NCI-H2196 treated with DMSO at 0.1 percent for 48 hours (cell line): ENCODE measurements around the gene SPTB.

ENCODE experiments used
- DNase-seq: peaks from one replicate; lab custom pipeline; 2025; ENCODE audit not compliant: unreplicated experiment; lab: John Stamatoyannopoulos, UW

SPTB gene

DNA sequence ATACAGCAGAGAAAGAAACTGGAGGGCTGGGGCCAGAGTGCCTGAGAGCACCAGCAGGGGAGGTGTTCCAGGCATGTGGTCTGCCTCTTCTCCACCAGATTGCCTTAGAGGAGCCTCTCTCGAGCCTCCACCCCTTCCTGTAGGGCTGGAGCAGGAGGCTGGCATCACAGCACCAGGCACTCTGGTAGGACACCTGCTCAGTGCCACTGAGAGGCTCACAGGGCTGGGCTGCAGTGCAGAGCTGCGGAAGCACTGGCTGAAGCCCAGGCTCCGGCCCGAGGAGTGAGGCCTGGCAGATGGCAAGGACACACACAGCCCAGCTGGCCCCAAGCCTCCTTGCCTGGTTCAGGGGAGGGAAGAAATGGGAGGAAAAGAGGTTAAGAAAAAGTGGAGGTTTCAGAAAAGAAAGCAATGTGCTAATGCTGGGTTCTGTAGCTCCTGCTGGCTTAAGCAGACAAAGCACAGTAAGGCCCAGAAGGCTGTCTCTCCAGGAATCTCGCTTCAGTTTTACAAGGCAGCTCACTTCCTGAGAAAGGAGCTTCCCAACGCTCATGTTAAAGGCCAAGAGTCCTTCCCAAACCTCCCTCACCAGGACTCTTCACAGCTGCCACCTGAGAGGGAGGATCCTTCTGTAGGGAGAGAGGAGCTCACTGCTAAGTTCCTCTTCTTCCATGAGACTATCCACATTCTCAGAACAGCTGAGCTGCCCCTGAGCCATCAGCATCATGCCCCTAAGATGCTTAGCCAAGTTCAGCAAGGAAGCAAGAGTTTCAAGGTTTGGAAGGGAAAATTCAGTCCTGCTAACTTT is 23.8 kb downstream of the SPTB start:
- peak; percentile 65 for DNase-seq

DNA sequence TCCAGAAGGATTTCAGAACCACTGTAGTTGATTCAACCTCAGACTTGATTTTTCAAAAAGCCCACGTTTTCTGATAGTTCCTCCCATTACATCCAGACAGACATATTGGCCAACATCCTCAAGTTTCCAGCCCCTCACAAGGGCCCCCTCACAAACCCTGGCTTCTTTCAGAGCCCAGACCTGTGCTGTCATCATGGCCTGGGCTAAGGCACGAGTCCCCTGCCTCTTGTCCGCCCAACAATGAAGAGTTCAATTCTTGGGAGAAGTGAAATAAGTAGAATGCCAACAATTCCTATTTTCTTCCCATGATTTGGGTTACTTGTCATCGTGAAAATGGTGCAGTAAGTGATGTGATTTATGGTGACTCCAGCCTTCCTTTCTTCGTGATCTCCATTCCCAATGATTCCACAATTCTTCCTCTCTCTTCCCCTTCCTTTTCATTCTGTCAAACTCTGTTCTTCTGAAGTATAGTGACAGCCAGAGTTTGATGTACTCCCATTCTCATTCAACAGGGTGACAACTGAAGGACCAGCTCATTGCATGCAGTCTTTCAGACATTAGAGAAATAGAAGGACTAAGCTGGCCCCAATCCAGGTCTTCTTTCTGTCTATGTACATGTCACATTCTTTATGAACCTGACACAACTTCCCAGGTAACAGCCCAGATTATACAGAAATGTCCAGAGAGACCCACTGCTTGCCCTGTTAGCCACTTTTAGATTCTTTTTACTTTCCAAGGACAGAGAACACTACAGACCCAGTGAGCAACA is 29.2 kb downstream of the SPTB start:
- no peak for DNase-seq

DNA sequence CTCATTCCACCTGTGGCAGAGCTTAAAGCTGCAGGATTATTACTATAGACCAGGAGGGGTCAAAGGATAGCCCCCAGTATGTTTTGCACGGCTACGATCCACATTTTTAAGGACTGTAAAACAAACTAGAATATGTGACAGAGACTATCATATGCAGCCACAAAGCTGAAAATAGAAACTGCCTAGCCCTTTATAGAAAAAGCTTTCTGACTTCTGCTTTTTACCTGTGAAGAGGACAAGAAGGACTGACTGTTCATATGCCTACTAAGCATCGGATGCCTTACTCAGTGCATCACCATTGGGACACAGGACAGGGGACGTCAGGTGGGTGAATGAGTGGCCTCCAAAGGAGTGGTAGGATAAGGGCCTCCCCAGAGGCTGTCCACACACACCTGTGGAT is 29.8 kb downstream of the SPTB start:
- DNase-seq, result no peak

- no peak for DNase-seq
These were observed 31.5 kb downstream of the SPTB start for GRCh38 chr14:64848239-64848638.

- DNase-seq, result no peak
These were observed 33.4 kb downstream of the SPTB start for GRCh38 chr14:64846319-64846718.

GRCh38 chr14:64845878-64846277 is 33.8 kb downstream of the SPTB start:
- DNase-seq, result no peak

- DNase-seq, result no peak
These were observed 34.7 kb downstream of the SPTB start for GRCh38 chr14:64844969-64845536.

DNA sequence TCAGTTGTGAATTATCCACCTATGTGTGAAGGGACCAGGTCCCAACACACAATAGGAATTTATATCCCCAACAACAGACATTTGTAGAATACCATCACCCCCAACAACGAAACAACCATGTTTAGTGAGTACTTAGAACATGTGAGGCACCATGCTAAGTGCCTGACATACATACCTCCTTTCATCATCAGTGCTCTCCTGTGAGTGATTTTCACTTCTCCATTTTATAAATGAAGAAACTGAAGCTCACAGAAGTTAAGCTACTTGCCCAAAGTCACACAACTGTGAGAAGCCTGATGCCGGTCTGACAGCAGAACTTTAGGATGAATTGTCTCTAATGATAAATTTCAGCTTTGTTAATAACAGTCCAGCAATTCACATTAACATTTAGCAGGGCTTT is 35.4 kb downstream of the SPTB start:
- DNase-seq, result no peak

DNA sequence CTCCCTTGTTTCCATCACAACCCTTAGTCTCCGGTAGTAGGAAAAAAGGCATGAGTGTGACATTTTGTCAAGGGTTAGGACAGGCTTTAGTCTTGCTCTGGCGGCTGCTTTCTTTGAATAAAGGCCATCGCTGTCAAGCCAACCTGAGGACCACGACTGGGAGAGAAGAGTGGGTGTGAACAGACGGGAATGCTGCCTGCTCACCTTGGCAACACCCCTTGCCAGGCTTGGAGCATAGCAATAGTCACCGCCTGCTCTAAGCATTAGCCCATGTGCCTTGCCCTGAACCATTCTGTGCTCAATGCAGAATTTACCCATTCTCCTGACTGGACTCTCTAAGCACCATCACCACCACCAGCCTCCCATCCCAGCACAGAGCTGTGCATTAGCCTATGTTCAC is 36.2 kb downstream of the SPTB start:
- DNase-seq, result no peak

GRCh38 chr14:64841772-64842750 is 37.6 kb downstream of the SPTB start:
- no peak for DNase-seq

GRCh38 chr14:64841121-64841651 is 38.5 kb downstream of the SPTB start:
- no peak for DNase-seq

DNA sequence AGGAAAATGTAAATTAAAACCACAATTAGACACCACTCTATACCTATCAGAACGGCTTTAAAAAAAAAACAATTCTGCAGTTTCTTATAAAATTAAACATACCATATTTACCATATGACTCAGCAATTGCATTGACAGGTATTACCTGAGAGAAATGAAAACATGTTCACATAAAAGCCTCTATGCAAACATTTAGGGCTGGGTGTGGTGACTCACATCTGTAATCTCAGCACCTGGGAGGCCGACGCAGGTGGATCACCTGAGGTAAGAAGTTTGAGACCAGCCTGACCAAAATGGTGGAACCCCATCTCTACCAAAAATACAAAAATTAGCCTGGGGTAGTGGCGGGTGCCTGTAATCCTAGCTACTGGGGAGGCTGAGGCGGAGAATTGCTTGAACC is 41.1 kb downstream of the SPTB start:
- no peak for DNase-seq

- no peak for DNase-seq
These were observed 44.3 kb downstream of the SPTB start for GRCh38 chr14:64835431-64835830.

DNA sequence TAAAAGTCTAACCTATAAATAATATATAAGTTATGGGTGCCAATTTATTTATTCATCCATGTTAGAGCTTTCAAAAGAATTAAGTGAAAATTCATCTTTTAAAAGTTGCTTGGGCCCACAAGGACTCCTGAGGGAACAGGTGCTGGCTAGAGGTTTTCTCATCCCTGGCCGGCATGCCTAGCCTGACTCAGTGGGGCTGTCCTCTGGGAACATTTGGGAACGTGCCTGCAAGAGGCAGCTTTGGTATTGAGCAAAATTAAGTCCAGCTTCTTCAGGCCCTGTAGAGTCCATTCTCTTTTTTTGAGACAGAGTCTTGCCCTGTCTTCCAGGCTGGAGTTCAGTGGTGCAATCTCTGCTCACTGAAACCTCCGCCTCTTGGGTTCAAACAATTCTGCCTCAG is 44.7 kb downstream of the SPTB start:
- no peak for DNase-seq

DNA sequence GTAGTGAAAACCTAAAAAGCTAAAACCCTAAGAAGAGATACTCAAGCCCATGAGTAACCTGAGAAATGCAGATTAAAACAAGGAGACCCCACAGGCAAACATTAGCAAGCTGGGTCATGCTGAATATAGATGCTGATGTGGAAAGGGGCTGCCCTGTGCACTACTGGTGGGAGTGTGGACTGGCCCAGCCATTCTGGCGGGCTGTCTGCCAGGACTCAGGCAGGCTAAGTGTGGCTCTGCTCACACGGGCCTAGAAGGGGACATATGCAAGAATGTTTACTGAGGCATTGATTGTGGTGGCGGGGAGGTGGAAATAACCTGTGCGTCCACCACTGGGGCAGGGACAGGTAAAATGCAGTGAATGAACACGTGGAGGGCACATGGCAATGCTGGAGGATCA is 48.3 kb downstream of the SPTB start:
- no peak for DNase-seq

DNA sequence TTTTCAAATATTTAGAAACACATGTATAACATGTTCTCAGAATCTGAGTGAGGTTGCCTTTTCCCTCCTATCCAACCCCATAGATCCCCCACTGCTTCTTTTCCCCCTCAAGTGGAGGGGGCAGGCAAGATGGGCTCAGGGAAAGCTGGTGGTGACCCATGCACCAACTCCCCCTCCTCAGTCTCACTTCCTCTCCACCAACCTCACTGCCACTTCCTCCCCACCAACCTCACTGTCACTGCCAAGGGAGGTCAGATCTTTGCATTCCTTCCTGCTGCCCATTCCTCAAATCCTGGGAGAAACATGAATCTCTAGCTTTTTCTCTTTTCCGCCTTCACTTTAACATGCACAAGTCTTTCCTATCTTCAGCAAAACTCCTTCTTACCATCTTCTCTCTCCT is 48.7 kb downstream of the SPTB start:
- no peak for DNase-seq

DNA sequence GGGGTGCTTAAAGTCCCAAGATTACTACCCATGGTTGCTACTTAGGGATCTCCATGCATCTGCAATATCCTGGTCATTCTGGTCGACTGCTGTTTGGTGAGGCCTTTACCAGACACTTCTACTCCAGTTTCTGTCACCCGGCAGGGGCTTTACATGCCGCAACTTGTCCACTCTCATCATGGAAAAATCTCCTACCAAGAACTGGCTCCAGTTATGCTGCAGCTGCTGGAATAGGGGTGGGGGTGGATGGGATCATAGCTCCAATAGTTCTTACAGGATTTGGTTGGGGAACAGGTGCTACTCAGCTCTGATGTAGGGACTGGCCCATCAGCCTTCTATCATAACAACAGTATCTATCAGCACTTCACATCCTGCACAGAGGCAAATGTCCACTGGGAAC is 51.6 kb downstream of the SPTB start:
- DNase-seq, result no peak

- no peak for DNase-seq
These were observed 52.9 kb downstream of the SPTB start for GRCh38 chr14:64826845-64827244.

DNA sequence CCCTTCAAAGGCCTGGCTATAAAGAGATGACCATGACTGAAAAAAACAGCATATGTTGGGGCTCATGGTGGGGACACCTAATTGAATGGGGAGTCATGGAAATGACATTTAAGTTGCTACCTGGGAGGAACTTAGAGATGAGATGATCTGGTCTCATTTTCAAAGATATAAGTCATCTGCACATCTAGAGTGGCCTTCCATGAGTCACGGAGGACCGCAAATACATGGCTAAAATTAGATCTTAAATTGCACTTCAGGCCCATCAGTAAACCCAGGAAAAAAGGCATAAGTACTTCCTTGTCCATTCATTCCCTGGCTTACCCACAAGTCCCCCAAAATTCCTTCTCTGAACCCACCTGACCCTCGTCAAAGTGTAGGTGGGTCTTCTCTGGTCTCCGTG is 53.4 kb downstream of the SPTB start:
- DNase-seq, result no peak

DNA sequence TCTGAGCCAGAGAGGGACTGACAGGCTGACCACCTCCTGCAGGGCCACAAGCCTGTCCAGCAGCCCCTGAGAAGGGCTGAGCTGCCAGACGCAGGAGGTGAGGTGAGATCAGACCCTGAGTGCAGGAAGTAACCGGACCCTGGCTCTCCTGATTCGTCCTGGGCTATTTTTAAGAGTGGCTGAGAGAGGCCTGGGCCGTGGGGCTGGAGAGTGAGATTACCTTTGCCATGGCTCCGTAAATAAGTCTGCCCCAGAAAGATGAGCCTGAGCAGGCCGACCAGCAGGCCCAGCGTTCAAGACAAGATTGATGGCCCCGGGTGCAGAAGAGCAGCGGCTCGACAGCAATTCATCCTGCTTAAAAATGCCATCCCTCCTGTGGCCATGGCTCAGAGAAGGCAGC is 54.2 kb downstream of the SPTB start:
- DNase-seq, result no peak

GRCh38 chr14:64825006-64825405 is 54.7 kb downstream of the SPTB start:
- DNase-seq, result no peak
